ENCODE data around the gene ZFAND3. TPM values are rescaled to one million over a fixed set of nuclear protein-coding genes. Genes with fewer than 3 reads are reported as not detected.

Gene ZFAND3
- total RNA-seq, 1 donor from 2014 or later = 56.3 TPM

- ATAC-seq (ENCODE audit: low read depth) (no peak), DNase-seq (no peak)
- intact Hi-C loops (cut with micrococcal nuclease) = no loop called here
- Mint-ChIP-seq H3K9me3 (peaks cover 5% of the 10 kb centered on the region), H3K4me1 (peaks cover 35% of the 10 kb centered on the region), H3K27me3 (no peaks in the 10 kb centered on the region), H3K36me3 (ENCODE audit: low read depth) (no peaks in the 10 kb centered on the region), H3K27ac (no peak overlapping the region), H3K4me3 (no peak overlapping the region)
- ChIA-PET CTCF (interaction anchor here (0.8 kb wide), 1 partner anchor 8 kb away, joined by 3 read pairs; no protein-coding TSS in a partner anchor), POLR2A (no interaction called here)
- no peak for TF ChIP-seq CTCF (IDR thresholded peaks at IDR 0.05)
These were observed 205.9 kb downstream of the ZFAND3 start for GRCh38 chr6:38025451-38025850.

- CTCF ChIA-PET = no interaction called here
- no peak overlapping the region for H3K27ac Mint-ChIP-seq
These were observed 208.3 kb downstream of the ZFAND3 start for GRCh38 chr6:38027685-38028373.

GRCh38 chr6:38030380-38030779, 210.9 kb downstream of the ZFAND3 start:
- Mint-ChIP-seq H3K9me3 (no peaks in the 10 kb centered on the region), H3K4me3 (no peak overlapping the region), H3K27ac (no peak overlapping the region), H3K27me3 (no peaks in the 10 kb centered on the region), H3K36me3 (ENCODE audit: low read depth) (no peaks in the 10 kb centered on the region), H3K4me1 (peaks cover 56% of the 10 kb centered on the region)
- intact Hi-C loops (cut with micrococcal nuclease) = loop anchor here (10.0 kb wide), 1 partner anchor 644 kb away; no protein-coding TSS in a partner anchor
- POLR2A ChIA-PET = no interaction called here
- TF ChIP-seq CTCF (IDR thresholded peaks at IDR 0.05) = no peak
- CTCF ChIA-PET = interaction anchor here (1.7 kb wide), 1 partner anchor 463 kb away, joined by 4 read pairs; no protein-coding TSS in a partner anchor
- DNase-seq (no peak), ATAC-seq (ENCODE audit: low read depth) (no peak)

More at GRCh38 chr6:38027685-38028373, 208.3 kb downstream of the ZFAND3 start:
- Mint-ChIP-seq H3K27me3 (no peaks in the 10 kb centered on the region), H3K9me3 (peaks cover 5% of the 10 kb centered on the region), H3K4me1 (peaks cover 37% of the 10 kb centered on the region), H3K4me3 (no peak overlapping the region), H3K36me3 (ENCODE audit: low read depth) (no peaks in the 10 kb centered on the region)
- intact Hi-C loops (cut with micrococcal nuclease) = no loop called here
- no peak for TF ChIP-seq CTCF (IDR thresholded peaks at IDR 0.05)
- ATAC-seq (ENCODE audit: low read depth) (no peak), DNase-seq (no peak)
- POLR2A ChIA-PET = no interaction called here

GRCh38 chr6:38032797-38033196, 213.3 kb downstream of the ZFAND3 start:
- H3K4me1 Mint-ChIP-seq = peaks cover 45% of the 10 kb centered on the region
- POLR2A ChIA-PET = no interaction called here
- DNase-seq = no peak

More at GRCh38 chr6:38032797-38033196, 213.3 kb downstream of the ZFAND3 start:
- CTCF ChIA-PET = interaction anchor here (1.3 to 3.8 kb wide), 5 partner anchors 8 to 538 kb away, joined by 3 to 30 read pairs (median 6); no protein-coding TSS in a partner anchor
- ATAC-seq (ENCODE audit: low read depth) = no peak
- TF ChIP-seq CTCF (IDR thresholded peaks at IDR 0.05) = no peak
- Mint-ChIP-seq H3K27me3 (no peaks in the 10 kb centered on the region), H3K4me3 (no peak overlapping the region), H3K36me3 (ENCODE audit: low read depth) (peaks cover 4% of the 10 kb centered on the region), H3K9me3 (no peaks in the 10 kb centered on the region), H3K27ac (no peak overlapping the region)
- intact Hi-C loops (cut with micrococcal nuclease) = loop anchor here (10.0 kb wide), 1 partner anchor 642 kb away; no protein-coding TSS in a partner anchor
